HG03565 (cell line): ENCODE results near the gene AFG1L.
"Not testable (repeated sequence)": the region's sequence is repeated elsewhere in the genome, so short reads cannot be mapped to it uniquely, and the experiment has no call there.

Experiments
- ATAC-seq: cut with Tn5 transposase; IDR thresholded peaks from one replicate; pipeline ENCODE4 v1.9.1; 2021; ENCODE audit warnings: mild to moderate bottlenecking, moderate library complexity; ENCODE audit not compliant: unreplicated experiment

Gene AFG1L

DNA sequence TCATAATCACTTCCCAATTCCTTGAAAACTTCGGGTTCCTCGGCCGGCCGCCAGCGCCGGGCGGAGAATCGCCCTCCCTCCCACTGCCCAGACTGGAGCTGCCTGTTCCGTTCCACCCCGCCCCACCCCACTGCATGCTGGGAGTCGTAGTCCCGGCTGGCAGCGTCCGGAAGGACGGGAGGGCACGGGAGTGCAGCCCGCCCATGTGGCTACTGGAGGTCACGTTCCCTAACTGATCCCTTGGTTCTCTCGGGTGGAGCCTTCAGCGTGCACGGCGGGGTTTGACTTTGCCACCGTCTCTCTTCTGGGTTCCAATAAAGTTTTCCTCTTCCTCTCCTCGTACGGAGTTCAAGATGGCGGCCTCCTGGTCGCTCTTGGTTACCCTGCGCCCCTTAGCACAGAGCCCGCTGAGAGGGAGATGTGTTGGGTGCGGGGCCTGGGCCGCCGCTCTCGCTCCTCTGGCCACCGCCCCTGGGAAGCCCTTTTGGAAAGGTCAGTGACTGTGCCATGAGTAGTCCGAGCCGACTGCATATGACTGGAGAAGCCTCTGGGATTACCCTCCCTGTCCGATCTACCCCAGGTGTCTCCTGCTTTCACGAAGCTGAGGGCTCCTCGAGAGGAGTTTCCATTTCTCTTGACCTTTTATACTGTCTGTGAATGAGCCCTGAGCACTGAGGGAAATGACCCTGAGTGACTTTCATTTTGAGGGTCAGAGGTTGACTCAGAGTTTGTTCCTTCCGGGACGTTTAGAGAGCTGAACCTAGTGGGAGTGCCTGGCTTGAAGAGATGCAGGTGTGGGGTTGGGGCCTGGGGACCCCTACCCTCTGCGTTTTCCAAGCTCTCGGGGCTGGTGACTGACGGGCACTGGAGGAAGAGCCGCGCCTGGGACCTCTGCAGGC lies at the start of gene AFG1L:
Gene AFG1L (plus strand): TSS at position 328 of the 899 bp plus-strand sequence. CDS start 26 bp downstream, at position 354.
- peak; percentile 68 for ATAC-seq

DNA sequence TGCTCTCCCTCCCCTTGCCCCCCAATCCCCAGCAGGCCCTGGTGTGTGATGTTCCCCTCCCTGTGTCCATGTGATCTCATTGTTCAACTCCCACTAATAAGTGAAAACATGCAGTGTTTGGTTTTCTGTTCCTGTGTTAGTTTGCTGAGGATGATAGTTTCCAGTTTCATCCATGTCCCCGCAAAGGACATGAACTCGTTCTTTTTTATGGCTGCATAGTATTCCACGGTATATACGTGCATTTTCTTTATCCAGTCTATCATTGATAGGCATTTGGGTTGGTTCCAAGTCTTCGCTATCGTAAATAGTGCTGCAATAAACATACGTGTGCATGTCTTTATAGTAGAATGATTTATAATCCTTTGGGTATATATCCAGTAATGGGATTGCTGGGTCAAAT lies 49.8 kb upstream of the AFG1L start:
- ATAC-seq, result not testable (repeated sequence)

DNA sequence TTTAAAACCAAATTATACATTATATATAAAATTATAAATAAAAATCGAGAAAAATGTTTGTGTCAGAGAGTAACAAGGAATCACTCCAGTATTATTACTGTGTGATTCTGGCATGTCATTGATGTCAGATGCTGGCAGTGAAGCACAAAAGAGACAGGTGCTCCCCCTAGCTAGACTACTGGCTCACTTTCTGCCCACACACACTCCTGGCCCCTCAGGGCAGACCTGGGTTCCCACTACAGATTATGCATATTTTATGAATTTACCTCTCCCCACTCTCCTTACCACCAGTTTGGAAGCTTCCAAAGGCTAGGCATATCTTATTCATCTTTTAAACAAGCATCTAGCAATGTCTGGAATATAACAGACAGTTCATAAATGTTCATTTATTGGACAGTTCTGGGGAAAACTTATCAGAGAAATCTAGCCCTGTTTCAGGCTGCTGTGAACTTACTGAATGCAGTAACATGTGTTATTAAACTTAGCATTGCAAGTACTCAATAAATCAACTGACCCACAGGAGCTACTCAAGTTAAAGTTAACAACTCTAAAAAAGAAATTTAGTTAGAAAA lies 46.8 kb upstream of the AFG1L start:
- no peak for ATAC-seq

DNA sequence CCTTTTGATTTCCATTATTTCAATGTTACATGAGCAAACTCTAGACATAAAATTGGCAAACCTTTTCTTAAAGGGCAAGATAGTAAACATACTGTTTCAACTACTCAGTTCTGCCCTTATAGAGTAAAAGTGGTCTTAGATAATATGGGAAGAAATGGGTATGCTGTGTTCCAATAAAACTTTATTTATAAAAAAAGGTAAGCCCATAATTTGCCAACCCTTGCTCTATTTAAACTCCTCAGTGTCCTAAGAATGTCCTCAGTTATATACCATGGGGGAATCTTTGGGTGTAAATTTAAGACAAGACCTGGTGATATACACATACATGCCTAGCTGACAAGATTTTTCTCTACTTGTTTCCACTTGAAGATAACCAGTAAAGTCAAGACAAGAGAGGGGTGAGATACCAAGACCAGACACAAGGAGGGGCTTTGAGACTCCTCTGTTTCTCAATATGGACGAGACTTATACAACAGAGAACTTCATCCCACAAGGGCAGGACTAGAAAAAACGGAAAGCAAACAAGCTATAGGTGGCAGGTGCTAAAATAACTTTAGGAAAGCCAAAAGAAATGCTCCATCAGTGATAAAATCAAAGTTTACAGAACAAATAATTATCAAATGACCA lies 44.5 kb upstream of the AFG1L start:
- no peak for ATAC-seq

DNA sequence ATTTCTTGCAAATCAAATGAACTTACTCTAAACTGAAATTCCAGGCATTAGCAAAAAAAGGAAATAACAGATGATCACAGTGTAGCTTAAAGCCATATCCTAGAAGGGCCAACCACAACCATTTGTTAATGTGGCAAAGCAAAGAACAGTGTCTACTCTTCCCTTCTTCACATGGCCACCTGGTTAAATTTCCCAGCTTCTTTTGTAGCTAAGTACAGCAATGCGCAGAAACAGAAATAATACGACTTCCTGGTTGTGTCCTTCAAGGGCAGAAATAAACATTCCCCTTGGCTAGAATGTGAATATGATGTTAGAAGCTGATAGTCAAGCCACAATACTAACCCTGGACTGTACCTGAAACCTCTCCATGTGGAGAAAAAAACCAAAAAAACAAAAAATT lies 43.6 kb upstream of the AFG1L start:
- no peak for ATAC-seq

DNA sequence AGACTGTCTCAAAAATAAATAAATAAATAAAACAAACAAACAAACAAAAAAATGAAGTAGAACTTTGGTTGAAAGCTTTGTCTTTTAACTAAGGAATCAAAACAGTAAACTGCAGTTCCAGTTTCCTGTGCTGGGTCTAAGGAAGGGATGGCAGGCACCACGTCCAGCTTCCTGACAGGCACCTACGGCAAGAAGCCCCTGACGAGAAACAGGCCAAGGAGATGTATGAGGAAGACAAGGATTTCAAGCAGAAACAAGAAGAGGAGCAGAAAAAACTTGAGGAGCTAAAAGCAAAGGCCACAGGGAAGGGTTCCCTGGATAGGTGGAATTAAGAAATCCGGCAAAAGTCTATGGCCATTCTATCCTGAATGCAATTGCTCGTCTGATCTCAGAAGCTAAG lies 42.8 kb upstream of the AFG1L start:
- no peak for ATAC-seq

DNA sequence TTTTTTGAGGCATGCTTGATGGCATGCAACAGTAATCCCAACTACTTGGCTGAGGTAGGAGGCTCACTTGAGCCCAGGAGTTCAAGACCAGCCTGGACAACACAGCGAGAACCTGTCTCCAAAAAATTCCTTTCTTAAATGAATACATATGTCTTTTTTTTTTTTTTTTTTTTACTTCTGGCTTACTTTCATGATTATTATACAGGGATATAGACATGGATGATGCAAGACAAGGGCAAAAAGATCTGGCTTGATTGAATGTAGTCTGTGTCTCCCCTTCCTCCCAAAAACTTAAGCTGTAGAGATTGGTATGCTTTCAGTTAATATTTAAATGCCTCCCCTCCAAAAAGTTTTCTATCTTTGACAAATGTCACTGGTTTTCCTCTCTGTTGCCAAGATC lies 41.6 kb upstream of the AFG1L start:
- no peak for ATAC-seq

DNA sequence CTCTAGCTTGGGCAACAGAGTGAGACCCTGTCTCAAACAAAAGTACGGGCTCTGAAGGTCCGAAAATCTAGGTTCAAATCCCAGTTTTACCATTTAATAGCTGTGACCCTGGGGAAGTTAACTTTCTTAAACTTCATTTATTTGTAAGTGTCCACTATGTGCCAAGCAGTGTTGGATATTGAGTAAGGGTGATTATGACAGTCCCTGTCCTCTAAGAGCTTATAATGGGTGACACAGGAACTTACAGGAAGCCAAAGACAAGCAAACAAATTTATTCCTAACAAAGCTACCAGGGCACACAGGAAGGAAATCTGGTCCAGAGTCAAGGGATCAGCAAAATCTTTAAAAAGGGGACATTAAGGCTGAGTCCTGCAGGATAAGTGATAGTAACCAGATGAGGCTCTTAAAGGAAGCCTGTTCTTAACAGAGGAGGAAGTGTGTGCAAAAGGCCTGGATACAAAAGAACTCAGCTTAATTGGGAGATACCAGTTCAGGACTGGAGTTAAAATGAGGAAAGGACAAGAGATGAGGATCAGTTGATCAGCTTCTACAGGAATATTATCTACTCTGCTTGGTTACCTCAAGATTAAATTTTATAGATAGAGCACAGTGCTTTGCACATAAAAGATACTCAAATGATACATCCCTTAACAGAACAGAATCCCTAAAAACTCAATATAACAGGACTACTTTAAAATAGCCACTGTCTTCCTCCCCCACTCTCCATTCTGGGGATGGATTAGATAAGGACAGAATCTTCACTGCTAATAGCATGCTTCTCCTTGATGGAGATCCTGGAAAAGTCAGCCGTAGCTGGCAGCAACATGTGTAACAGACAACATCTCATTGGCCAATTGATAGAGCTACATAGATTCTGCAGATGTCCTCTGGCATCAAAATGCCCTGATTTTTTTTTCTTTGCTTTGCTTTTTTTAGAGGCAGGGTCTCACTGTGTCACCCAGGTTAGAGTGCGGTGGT lies 40.1 kb upstream of the AFG1L start:
- no peak for ATAC-seq

DNA sequence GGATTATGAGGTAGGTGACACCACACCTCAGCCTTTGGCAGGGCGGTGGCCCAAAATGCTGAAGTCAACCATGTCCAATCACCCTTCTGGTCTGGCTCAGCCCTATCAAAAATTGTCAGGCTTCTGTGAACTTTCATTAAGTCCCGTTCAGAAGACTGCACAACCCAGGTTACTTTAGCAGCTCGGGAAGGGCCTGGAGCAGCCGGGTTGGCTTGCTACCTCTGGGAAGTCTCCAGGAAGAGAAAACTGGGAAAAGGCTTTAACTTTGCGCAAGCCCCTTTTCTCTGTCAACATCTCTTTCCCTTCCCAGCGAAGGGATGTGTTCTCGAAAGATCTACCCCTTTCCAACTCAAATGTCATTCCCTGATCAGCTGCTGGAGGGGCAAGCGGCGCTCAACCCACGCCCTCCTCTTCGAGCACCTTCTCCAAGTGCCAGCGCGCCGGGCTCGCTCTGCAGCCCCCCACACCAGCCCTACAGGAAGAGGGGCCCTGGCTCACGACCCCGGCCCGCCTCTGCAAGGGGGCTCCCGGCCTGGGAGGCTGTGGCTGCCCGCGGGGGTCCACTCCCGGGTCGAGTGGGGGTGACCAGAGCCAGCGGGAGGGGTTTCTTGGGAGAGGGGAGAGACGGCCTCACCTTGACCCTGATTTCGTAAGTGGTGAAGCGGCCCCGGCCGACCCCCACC lies 34.6 kb upstream of the AFG1L start:
- ATAC-seq, result no peak

DNA sequence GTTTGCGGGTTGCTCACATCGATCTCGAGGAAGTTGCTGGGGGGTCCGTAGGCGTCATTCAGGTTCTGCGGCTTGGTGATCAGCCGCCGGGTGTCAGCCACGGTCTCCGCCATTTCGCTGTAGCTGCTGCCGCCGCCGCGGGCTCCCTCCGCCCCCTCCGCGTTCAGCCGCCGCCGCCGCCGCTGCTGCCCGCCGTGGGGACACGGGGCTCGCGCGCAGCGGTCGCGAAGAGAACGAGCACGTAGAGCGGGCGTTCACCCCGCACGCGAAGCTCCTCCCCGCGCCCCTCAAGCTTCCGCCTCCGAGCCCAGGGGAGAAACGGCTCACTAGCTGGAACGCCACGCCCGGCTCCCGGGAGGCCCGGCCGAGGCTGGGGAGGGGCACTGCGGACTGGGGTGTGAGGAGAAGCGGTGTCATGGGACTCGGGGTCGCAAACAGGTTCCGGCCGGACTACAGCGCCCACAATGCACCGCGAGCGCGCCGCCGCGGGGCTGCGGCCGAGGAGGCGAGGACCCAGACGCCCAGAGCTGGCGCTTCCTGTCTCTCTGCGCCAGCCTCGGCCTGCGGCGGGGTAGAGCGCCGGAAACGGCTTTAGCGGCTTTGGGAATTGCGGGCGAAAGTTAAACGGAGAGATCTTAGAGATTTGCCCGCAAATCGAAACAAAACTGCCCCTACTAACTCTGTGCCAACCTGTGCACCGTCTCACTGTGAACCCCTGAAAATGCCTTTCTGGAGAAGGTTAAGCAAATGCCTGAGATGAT lies 33.9 kb upstream of the AFG1L start, which contains the start of gene SNX3:
Gene SNX3 (minus strand): TSS at position 232 of the 761 bp plus-strand sequence. CDS start 119 bp downstream, at position 113.
- ATAC-seq, result peak; percentile 77

DNA sequence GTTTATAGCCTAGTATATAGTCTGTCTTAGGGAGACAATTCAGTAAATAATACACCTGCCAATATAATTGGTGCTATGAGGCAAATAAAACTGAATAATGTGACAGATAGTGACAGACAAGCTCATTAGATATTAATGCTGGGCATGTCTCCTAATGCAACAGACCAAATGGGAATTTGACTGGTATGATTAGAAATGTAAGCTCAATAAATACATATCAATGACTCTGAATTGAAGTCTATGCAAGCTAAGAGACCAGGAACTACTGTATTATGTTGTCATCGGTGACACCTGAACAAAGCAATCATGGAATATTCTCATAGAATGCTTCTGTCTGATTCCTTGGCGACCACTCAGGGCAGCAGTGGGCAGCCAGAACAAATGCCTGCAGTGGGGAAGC lies 31.5 kb upstream of the AFG1L start:
- no peak for ATAC-seq

DNA sequence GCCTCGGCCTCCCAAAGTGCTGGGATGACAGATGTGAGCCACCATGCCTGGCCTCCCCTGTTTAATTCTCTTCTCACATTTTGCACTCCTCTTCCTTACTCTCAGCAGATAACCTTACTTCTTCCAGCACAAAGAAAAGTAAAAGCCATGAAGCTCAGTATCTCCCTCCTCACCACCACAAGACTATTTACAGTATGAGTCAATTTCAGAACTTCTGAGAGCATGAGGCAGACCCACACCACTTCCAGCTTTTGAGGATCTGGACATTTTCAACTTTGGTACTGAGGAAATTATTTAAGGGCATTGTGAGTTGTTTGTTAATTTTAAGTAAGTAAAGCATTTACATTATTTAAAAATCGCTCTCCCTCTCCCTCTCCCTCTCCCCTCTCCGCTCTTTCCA lies 26.0 kb upstream of the AFG1L start:
- no peak for ATAC-seq

DNA sequence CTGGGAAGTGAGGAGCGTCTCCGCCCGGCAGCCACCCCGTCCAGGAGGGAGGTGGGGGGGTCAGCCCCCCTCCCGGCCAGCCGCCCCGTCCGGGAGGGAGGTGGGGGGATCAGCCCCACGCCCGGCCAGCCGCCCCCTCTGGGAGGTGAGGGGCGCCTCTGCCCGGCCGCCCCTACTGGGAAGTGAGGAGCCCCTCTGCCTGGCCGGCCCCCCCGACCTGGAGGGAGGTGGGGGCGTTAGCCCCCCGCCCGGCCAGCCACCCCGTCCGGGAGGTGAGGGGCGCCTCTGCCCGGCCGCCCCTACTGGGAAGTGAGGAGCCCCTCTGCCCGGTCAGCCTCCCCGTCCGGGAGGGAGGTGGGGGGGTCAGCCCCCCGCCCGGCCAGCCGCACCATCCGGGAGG lies 24.9 kb upstream of the AFG1L start:
- not testable (repeated sequence) for ATAC-seq

DNA sequence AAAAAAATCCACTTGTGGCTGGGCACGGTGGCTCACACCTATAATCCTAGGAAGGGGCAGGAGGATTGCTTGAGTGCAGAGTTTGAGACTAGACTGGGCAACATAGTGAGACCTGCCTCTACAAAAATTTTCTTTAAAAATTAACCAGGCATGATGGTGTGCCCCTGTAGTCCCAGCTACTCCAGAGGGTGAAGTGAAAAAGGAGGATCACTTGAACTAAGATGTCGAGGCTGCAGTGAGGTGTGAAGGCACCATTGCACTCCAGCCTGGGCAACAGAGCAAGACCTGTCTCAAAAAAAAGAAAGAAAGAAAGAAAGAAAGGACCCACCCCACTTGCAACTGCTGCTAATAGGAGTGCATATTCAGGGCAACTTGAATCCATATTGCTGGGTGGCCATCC lies 20.3 kb upstream of the AFG1L start:
- no peak for ATAC-seq

DNA sequence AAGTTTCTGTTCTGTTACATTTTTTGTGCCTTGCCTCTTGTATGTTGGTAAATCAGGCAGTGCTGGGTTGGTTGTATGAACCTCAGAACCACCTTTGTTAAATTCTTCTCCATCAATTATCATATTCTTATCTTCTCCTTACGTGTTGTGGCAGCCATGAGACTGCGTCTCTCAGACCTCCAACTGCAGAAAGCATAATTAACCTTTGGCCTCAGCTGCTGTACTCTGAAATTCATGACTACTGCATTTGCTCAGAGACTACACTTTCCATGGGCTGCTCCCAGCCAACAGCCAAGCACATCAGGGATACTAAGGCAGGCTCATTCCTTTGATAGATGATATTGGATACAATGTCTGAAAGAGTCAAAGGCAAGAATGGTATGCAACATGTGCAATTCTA lies 18.9 kb upstream of the AFG1L start:
- no peak for ATAC-seq

DNA sequence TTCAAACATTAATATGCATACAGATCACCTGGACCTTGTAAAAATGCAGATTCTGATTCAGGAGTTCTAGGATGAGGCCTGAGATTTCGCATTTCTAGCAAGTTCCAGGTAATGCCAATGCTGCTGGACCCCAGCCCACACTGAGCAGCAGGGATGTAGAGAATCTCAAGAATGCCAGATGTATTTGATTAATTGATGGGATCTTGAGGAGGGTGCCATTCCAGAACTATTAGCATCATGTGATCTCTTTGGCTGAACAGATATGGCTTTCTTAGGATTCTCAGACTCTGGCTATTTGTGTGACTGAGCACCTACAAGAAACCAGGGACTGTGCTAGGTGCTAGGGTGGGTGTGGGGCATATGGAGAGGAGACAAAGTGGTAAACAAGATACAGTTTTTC lies 17.6 kb upstream of the AFG1L start:
- ATAC-seq, result no peak

DNA sequence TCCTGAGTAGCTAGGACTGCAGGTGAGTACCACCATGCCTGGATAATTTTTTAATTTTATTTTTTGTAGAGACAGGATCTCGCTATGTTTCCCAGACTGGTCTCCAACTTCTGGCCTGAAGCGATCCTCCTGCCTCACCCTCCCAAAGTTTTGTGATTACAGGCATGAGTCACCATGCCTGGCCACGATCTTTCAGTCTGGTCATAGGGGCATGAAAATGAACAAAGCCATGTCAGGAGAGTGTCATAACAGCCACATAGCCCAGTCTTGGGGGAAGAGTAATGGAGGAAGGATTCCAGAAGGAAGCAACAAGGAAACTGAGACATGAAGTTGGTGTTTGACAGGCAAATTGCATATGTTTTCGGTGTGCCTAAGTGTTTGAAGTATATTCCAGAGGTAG lies 17.0 kb upstream of the AFG1L start:
- ATAC-seq, result no peak

DNA sequence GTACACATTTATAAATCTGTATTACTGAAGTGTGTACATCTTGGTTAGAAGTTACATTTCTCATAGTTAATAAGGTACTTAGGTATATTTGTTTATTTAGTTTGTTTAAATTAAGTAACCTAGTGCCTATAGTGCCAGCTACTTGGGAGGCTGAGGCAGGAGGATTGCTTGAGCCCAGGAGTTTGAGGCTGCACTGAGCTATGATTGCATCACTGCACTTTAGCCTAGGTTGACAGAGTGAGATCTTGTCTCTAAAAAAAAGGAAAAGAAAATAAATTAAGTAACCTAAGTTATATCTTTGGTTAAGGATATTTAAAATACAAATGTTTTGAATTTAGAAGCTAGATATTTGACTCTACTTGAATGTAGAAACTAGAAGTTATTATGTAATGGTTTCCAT lies 9.5 kb upstream of the AFG1L start:
- ATAC-seq, result no peak

DNA sequence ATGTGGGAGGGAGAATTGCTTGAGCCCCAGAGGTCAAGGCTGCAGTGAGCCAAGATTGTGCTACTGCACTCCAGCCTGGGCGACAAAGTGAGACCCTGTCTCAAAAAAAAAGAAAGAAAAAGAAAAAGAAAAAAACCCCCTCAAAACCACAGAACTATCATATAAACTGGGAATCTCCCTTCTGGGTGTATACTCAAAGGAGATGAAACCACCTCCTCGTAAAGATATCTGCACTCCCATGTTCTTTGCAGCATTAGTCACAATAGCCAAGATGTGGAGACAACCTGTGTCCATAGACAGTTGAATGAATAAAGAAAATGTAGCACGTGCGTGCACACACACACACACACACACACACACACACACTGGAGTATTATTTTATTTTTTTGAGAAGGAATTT lies 8.5 kb upstream of the AFG1L start:
- ATAC-seq, result no peak
